Stromal cell of bone marrow (primary cell): Measurements from ENCODE around the gene SV2B.
A peak's percentile ranks its signal among the peaks of the same experiment; 100 is the strongest.

Source experiments
- DNase-seq: peaks from one replicate; pipeline ENCODE4 v3.0.0-alpha.2; 2012; ENCODE audit warnings: low read depth

Gene SV2B

DNA sequence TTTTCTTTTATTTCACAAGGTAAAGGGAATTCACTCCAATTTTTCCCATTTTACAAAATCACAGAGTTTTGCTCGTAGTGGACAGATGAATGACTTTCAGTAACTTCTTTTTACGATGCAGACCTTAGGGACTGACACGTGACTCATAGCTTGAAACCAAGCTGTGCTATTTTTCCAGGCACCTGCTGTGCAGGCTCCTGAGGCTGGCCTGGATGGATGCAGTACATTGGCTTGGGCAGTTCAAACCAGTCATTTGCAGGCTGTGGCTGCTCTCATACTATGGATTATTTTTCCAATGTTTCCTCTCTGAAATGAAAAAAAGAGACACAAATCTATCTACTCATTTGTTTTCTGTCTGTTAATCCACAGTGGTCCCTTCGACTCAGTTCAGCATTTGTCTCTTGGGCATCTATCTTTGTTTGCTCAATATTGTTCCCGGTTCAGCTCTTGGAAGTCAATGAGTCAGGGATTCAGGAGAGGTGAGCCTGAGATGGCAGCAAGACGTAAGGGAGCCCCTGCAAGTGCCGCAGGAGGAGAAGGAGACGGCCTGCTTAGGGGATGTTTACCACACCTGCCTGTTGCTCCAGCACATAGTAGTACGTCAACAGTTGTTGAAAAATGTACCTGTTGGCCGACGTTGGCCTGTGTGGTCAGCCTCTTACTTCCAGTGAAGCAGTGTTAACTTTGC lies 92.8 kb downstream of the SV2B start:
- no peak for DNase-seq

DNA sequence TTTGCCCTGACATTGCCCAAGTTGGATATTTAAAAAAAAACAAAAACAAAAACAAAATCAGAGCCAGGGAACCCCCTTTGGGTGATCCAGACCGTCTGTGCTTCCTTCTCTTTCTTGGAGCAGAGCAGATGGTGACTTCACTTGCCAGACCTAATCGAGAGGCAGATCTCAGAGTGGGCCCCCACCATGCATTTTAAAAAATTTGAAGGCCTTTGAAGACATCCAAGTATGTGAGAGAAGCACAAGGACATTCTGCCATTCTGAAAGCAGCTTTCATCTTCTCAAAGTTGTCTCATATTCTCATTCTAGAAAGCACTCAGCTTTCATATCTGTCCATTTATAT lies 93.3 kb downstream of the SV2B start:
- no peak for DNase-seq

DNA sequence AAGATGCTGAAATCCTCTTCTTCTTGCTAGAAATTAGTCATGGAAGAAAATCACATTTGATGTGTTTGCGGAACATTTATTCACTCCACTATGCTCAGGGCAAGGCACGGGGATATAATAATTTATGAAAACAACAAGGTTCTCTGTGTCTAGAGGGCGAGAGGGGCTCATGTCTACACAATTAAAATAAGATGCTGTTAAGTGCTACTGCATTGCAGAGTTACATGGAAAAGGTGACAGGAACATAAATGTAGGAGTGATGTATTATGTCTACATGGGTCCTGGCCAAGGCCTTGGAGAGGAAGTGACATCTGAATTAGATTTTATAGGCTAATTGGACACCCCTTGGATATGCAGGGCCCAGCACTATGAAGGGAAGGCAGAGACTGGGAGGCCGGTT lies 96.1 kb downstream of the SV2B start:
- no peak for DNase-seq

DNA sequence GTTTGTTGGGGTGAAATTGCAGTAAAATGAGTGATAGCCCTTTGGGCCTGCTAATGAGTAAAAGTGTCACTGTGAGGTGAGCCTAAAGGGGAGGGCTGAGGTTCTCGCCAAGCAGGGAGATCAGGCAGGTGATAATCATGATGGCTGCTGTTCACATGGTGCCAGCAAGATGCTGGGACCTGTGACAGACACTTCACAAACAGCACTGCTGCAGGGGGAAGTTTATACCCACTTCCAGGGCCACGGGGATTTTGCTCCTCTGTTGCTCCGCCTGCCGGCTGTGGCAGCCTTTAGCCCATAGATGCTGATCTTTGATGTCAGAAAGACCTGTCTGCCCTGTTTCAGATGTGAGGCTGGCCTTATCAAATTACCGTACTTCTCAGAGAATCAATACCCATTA lies 96.7 kb downstream of the SV2B start:
- DNase-seq: no peak

DNA sequence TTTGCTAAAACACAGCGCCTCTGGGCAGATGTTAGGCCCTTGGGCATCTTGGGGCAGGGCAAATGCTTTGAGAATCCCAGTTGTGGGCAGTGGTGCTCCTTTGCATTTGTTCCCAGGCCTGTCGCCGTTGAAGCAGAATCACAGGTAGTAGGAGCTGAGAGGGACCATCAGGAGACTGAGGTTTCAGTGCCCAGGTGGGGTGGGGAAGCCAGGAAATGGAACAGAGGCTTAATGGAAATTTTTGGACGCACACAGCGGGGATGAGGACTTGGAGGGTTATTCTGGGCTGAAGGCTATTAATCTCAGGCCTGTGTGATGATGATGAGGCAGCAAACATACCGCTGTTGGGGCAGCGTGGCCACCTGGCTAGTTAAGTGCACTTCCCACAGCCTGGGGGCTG lies 99.5 kb downstream of the SV2B start:
- DNase-seq: no peak

DNA sequence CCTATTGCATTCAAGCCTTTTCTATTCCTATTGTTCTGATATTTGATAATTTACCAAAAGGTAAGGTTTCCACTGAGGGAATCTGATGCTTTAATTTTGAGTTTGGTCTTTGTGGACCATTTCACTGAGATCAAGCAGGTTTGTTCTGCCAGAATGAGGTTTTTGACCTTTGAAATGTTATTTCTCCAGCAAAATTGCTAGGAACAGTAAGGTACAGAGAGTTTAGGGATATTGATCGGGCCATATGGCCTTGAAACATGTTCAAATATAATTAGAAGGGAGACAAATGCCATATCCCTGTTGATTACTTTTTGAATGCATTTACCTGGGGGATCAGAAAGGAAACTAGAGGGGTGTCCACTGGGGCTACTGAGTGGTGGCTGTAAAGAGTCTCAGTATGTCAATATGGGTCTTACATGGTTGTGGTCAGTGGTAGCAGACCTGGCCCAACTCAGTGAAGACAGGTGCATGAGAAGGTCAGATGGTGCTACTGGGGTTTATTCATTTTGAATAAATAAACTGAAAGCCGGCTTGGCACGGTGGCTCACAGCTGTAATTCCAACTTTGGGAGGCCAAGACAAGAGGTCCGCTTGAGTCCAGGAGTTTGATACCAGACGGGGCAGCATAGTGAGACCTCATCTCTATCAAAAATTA lies 100.2 kb downstream of the SV2B start:
- no peak for DNase-seq

DNA sequence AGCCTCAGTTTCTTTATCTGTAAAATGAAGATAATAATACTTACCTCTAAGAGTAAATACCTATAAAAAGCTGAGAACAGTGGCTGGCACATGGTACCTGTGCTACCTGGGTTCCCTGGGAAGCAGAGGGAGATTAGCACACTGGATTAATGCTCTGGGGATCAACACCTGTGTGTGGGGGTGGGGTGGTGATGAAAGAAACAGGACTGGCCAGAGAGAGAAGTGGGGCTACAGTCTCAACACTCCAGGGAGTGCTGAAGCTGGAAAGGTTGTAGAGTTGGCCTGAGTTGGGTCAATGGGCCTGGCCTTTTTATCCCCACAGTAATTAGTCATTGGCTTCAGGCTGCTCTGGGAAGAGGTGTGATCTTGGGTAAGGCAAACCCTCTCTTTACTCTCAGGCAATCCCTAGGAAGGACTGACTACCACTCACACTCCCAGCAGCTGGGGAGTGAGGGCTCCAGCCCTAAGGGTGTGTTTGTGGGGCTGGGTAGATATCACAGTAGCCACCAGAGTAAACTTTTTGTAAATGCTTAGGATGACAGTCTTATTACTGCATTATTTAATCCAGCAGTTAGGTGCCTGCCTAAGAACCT lies 102.5 kb downstream of the SV2B start:
- no peak for DNase-seq

DNA sequence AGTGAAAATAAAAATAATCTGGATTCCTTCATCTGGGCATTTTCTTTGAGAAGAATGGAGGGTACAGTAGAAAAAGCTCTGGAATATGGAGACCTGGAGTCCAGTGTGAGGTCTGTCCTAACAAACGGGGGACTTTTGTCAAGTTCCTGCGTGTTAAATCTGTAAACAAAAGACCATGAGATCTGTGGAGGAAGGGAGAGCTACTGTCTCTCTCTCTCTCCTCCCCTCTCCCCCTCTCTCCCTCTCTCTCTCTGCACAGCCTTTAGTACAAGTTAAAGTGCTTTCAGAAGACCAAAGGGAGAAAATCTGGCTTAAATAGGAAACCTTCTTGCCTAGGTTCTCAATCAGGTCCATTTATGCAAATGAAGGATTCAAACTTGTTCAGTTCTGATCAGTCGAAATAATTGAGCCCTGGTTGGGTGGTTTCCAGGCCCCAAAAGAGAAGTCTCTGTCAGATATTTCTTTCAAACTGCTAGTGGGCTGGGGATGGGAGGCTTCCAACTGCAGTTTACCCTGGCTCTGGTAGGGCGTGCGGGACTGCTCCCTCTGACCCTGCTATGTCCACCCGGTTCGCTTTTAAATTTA lies 103.7 kb downstream of the SV2B start:
- DNase-seq: no peak

DNA sequence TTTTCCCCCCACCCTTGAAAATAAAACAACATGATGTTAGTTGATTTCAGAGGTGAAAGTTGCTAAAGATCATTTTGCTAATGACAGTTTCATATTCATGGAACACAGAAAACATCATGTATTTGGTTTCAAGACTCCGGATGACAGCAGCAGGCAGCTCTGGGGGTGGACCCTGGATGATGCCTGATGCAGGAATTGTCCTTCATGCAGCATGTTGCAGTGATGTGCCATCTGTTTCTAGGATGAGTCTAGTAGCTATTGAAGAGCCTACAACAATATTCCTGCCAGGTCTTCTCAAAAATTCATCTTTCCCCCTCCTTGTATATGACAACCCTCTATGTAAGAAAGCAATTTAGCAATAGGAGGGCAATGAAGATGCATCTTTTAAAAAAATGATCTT lies 108.3 kb downstream of the SV2B start:
- DNase-seq: no peak

DNA sequence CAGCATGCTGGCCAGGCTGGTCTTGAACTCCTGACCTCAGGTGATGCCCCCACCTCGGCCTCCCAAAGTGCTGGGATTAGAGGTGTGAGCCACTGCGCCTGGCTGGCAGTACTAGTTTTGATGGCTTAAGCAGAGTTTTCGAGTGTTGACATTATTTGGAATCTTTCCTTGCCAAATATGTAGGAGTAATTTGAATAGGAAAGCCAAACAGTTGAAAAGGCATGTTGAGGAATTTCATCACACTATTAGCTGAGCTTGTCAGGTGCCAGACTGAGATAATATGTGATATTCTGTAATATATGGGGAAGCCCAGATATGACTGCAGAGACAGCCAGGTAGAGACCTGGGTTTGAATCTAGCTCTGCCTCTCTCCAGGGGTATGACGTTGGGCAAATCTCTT lies 109.3 kb downstream of the SV2B start:
- DNase-seq: no peak

DNA sequence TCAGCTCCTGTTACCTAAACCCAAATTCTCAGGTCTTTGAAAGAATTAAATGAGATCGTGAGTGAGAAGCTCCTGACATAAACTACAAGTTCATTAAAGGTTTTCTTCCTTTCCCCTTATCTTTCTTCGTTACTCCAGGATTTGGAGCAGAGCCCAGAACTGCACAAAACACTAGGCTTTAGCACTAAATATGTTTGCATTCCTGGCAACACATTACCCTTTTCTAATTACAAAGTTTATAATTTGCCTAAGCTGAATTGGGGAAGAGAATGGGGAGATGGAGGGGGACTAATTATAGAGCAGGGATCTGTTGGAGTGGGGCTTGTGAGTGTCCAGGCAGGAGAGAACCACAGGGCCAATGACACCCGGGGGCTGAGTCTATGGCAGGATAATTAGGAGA lies 109.7 kb downstream of the SV2B start:
- DNase-seq: no peak

DNA sequence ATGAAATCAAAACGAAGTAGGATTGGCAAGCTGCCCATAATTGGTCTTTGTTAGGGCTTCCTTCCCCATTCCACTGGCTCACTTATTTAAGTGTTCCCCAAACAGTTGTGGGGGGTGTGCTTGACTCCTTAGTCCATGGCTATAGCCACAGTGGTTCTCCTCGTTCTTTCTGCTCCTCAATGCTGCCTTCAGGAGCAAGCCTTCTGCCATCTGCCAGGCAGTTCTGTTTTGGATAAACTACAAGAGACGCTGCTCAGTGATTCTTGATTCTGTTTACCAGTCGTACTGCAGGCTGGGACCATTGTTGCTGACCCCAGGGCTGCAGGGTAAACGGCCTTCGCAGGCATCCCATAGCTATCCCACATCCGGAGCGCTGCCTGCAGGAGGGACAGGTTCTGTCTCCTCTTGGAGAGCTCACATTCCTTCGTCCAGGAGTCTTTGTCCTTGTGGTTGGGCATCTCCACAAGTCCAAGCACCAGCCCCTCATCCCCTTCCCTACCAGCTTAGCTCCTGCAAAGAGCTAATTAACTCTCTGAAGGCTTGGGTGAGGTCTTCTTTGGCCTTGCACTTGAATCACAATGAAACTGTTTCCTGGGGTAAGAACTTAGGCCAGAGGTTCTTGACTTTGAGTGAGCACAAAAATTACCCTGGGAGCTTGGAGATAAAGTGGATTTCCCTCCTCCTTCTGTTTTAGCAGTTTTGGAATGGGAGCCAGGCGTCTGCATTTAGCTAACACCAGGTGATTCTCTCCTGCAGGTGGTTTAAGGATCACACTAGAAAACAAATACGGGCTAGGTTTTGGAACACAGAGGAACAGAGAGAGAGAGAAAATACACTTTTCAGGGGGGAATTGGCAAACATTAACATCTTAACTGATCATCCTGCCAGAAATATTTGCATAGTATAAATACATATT lies 114.9 kb downstream of the SV2B start:
- no peak for DNase-seq

DNA sequence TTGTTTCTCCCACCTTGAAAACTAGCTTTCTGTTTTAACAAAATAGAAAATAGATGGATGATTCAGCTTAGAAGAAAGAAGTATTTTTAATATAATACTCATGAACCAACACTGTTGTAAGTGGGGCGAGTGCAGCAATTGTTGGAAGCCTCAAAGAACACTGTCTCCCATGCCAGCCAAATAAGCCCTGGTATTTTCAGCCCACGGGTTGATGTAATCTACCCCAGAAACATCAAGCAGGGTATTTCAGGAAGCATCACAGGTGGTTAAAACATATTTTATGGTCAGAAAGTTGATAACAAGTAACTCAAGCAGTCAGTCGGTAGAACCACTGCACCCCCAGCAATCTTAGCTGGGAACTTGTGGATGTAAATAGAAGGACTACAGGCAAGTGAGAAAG lies 115.9 kb downstream of the SV2B start:
- DNase-seq: no peak

DNA sequence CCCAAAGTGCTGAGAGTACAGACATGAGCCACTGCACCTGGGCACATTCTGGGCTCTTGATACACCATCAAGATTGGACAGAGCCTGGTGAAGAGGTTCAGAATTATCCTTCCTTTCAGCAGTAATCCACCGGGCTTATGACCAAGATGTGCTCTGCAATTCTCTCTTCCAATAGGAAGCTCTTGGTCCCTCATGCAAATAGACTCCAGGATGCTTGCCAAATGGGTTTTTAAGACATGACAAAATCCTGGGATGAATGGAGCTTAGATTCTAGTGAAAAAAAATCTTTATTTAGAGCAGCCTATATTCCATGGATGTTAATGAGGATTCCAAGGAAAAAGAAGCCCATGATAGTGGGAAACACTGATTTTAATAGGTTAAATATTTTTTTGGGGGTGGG lies 119.1 kb downstream of the SV2B start:
- no peak for DNase-seq

DNA sequence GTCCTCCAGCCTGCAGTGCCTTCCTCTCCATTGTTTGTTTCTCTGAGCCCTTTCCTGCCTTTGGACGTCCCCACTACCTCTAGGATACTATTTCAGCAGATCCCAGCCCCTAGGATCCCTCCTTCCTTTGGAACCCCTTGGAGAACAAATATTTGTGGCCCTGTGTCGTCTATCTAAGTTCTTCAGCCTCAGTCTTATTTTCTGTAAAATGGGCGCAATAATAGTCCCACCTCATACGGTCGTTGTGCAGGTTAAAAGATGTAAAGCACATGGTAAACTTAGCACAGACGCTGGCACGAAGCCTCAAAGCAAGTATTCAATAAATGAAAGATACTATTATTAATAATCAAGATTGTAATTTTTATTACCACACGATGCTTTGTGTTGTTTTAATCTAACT lies 122.0 kb downstream of the SV2B start:
- no peak for DNase-seq

DNA sequence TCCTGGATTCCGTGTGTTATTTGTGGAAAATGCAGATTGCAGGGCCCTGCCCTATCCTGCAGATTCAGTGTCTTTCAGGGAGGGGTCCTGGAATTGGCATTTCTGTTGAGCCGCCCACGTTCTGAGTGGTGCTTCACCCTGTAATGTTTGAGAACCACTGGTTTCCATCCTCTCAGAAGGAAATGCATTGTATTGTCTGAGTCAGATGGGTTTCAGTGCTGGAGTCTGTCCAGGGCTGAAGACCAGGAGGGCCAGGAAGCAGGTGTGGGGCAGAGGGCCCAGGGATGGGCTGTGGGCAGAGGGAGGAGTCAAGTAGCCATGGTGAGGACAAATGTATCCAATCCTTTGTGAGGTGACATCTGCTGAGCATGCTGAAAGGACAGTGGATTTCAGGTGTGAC lies 123.8 kb downstream of the SV2B start:
- no peak for DNase-seq

DNA sequence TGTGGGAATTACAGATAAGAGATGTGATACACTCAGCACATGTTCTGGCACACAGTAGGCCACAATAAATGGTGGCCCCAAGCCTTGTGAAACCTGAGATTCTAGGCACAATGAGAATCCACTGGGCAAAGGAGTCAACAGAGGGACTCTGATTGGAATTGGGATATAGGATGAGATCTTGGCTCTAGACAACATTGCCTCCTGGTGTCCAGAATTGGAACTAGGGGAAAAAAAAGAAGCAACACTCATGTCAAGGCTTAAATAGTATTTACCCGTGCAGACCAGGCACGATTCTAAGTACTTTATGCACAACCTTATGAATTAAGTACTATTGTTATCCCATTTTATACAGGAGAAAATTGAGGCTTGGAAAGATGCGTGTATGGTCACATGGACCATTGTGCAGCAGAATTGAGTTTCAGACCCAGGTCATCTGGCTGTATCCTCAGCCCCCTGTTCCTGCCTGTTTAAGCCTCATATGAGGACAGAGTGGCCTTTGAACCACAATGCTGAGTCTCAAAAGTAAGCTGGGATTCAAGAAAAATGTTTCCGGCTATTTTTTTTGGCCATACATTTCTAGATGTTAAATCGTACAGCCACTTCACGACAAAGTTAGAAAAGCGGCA lies 124.8 kb downstream of the SV2B start:
- DNase-seq: peak; percentile 3

DNA sequence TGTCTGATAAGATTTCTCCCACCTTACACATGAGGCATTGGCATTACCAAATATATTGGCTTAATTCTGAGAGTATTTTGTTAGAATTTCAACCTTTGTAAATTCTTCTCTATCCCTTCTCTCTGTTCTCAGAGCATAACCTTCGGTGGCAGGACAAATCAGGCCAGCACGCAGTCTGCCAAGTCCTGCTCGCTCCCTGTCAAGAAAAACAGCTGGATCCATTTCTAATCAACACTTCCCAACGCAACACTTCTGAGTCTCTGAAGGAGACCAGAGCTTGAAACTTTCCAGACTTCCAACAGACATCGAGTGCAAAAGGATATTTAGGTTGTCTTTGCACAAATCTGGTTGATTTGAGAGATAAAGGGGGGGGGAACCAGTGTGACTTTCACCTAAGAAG lies 125.7 kb downstream of the SV2B start:
- DNase-seq: no peak

DNA sequence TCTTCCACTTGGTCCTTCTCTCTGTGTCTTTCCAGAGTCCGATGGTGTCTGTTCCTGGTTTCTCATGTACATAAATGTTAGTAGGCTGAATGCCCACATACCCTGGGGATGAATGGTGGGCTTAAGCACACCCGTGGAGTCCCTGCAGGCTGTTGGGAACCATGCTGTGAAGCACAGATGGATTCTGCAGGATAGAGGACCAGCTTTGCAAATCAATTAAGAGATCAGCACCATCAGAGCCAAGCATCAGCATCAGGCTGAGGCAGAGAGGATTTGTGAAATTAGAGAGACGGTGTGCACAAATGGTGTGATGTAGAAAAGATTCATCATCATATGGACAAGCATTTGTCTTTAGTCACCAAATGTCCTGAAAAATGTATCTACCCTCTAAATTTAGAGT lies 127.1 kb downstream of the SV2B start:
- no peak for DNase-seq

DNA sequence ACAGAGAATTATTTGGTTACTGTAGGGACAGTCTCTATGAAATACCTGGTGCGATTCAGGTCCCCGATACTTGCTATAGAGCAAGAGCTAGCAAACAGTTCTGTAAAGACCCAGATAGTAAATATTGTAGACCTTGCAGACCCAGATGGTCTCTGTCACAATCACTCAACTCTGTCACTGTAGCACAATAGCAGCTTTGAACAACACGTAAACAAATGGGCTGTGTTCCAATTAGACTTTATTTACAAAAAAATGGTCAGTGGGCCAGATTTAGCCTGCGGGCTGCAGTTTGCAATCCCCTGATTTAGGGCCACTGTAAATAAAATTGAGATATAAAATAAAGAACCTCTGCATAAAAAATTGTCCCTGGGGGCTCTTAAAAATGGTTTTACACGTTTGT lies 127.7 kb downstream of the SV2B start:
- no peak for DNase-seq

DNA sequence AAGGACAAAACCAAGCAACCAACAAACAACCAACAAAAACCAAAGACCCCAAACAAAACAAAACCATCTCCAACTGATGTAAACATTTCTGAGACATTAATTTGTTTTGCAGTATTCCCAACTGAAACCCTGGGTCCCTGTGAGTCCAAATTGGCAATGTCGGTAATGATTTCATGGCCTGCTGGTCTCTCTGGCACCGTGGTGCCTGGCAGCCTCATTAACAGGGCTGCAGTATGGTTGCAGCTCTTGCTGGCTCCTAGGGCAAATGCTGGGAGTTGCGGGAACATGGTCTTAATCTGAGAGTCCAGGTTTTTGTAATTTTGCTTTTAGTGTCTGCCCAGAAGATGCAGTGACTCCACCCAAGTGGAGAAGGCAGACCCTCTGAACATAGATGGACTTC lies 128.3 kb downstream of the SV2B start:
- no peak for DNase-seq

DNA sequence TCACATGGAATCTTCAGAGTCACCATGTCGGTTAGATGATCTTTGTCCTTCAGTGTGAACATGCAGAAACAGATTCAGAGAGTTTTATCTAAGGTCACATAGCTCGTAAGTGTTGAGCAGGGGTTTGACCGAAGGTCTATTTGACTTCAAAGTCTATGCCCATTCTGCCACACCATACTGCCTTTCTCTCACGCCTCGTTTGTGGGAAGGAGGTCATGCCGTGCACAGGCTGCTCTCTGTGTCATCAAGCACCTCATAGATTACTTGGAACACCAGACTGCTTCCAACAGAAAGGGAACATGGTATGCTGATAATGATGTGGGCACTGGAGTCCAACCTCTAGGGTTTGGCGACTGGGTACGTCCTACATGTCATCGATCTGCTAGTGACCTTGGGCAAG lies 128.8 kb downstream of the SV2B start:
- DNase-seq: no peak
